ENCODE measurements around the gene STT3B.
"Not testable (repeated sequence)": the region's sequence is repeated elsewhere in the genome, so short reads cannot be mapped to it uniquely, and the experiment has no call there.

STT3B gene

GRCh38 chr3:31605333-31605732 is 72.6 kb downstream of the STT3B start:
- not testable (repeated sequence) for DNase-seq (ENCODE audit: low spot score)

DNA sequence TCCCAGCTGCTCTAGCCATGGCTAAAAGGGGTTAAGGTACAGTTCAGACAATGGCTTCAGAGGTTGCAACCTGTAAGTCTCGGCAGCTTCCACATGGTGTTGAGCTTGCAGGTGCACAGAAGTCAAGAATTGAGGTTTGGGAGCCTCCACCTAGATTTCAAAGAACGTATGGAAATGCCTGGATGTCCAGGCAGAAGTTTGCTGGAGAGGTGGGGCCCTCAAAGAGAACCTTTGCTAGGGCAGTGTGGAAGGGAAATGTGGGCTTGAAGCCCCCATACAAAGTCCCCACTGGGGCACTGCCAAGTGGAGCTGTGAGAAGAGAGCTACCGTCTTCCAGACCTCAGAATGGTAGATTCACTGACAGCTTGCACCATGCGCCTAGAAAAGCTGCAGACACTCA is 73.7 kb downstream of the STT3B start:
- no peak for DNase-seq (ENCODE audit: low spot score)

GRCh38 chr3:31610700-31611275 is 78.1 kb downstream of the STT3B start:
- peak; percentile 11 for DNase-seq (ENCODE audit: low spot score)

GRCh38 chr3:31613177-31613576 is 80.5 kb downstream of the STT3B start:
- DNase-seq (ENCODE audit: low spot score), result no peak

DNA sequence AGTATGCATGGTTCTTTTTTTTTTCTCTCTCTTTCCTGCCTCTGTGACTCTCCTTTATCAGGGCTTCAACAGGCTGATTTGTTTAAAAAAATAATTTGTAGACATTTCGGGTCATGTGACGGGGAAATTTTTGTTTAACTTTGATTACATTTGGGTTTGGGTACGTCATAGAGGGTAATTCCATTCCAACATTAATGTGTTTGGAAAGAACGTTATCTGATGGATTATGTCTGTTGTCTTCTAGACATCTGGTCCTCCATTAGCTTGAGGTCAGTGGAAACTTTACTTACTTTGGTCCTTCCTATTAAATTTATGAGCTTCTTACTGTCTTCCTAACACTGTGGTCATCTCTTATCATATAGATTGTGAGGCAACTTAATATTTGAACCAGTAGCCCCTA is 80.9 kb downstream of the STT3B start:
- no peak for DNase-seq (ENCODE audit: low spot score)

DNA sequence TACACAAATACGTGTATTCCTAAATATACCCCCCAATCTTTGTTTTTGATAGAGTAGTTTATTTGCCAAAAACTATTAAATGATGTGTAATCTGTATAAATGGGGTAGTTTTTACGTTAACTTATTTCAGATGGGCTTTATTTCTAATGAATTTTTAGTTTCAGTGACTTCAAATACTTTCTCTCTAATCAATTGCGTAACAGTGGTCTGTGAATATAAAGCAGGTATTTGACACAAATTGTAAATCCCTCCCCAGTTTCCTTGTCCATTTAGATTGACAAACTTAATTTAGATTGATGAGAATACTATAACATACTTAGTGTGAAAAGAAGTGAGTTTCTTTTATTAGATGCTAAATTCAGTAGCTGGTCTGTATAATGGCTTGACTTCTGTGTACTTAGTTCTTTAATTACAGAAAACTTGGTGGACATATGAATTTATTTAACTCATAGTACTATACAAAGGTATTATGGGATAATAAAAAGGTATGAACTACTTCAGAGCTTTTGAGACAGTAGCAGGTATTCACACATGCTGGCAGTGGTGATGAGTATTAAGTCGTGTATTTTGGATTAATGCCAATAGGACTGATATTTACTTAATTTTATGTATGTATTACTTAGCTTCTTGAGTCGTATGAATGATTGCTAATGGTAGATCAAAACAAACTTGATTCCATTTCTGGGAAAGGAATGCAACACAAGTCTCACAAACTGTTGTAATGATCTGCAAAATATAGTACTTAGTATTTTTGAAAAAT is 81.6 kb downstream of the STT3B start:
- DNase-seq (ENCODE audit: low spot score), result no peak

GRCh38 chr3:31615071-31615875 is 82.5 kb downstream of the STT3B start:
- no peak for DNase-seq (ENCODE audit: low spot score)

- DNase-seq (ENCODE audit: low spot score), result no peak
These were observed 84.0 kb downstream of the STT3B start for GRCh38 chr3:31616711-31617110.

DNA sequence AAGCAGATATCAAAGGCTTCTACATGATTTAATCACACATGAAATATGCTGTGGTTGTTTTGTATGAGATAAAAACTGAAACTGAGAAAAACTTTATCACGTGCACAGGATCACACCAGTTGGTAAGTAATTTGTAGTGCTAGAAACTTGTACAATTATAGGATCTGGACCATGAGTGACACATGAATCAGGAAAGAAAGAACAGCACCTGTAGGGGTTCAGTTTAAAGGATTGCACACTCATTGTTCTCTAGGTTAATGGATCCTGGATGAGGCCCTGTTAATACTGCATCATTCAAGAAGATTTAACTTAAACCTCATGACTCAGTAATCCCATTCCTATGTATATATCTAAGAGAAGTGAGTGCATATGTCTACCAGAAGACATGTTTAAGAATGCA is 87.9 kb downstream of the STT3B start:
- DNase-seq (ENCODE audit: low spot score), result no peak

- DNase-seq (ENCODE audit: low spot score), result no peak
These were observed 88.6 kb downstream of the STT3B start for GRCh38 chr3:31621314-31621713.

DNA sequence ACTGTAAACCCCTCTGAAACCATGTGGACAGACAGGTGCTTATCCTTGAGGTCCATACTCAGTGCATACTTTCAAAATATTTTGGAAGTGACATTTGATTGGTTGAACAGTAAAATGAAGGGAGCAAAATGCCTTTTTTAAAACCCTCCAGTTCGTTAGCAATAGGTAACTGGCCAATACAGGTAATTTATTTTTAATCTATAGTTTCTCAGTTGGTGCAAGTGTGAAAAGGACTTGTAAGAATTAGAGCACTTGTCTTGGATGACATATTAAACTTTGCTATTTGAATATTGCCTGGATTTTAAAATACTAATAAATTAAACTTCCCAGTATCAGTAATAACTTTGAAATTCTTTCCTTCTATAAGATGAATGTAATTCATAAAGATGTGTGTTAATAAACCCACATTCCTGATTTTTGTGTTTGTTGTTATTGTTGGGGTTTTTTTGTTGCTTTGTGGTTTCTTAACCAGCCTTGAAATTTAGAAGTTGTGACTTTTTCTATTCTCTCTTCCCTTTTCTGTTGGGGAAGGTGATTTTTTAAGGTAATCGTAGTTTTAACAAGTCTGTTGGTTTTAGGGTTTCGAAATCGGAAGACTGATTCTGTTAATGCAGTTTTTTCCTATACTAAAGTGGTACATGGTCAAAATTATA is 90.0 kb downstream of the STT3B start:
- DNase-seq (ENCODE audit: low spot score), result no peak

- no peak for DNase-seq (ENCODE audit: low spot score)
These were observed 91.5 kb downstream of the STT3B start for GRCh38 chr3:31624083-31624709.

DNA sequence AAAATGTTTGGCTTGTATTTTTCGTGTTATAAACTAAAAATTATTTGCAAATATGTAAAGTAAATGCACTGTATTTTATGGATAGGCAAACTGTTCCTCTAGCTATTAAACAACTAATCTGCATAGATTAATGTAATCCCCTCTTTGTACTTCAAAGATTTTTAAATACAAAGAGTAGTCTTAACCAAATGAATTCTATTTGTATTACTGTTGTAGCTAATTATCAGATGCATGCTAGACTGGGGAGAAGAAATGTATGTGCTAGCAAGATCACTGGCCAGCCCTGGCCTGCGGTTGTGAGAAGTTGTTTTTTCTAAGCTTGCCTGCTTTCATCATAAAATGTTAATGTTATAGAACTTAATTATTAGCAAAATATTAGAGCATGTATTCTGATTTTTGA is 92.6 kb downstream of the STT3B start:
- DNase-seq (ENCODE audit: low spot score), result no peak

- DNase-seq (ENCODE audit: low spot score), result no peak
These were observed 96.3 kb downstream of the STT3B start for GRCh38 chr3:31629054-31629453.

DNA sequence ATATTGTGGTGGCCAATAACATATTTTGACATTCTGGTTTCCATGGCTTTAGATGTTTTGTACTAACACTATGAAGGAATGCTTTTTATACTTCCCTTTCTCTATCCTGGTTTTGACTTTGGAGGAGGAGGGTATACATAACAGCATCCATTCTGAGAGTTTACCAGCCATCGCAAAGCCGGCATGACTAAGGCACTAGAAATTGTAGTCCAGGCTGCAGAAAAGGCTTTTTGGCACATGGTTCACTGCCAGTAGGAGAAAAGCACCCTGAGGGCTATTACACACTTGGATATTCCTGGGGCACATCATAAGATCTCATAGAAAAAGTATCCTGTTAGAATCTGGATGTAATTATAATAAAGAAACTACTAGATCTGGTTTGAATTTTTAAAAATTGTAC is 101.8 kb downstream of the STT3B start:
- no peak for DNase-seq (ENCODE audit: low spot score)

DNA sequence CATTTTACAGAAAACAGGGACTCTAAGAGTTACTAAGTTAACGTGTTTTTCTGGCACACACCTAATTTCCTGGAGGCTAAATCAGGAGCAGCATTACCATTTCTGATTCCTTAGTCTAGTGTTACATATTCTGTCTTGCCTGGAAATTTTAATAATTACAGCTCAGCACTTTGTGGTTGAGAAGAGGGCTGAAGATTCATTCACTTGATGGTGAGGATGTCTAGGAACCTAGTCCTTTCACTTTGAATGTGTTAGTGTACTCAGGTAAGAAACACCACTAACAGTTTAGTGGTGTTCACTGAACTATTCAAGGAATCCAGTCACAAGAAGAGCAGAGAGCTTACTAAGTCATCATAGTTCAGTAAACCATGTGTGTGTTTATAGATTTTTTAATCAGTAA is 102.8 kb downstream of the STT3B start:
- DNase-seq (ENCODE audit: low spot score), result no peak

GRCh38 chr3:31636049-31636448 is 103.3 kb downstream of the STT3B start:
- no peak for DNase-seq (ENCODE audit: low spot score)

- DNase-seq (ENCODE audit: low spot score), result no peak
These were observed 104.1 kb downstream of the STT3B start for GRCh38 chr3:31636694-31637442.

GRCh38 chr3:31639828-31640227 is 107.1 kb downstream of the STT3B start:
- no peak for DNase-seq (ENCODE audit: low spot score)

- no peak for DNase-seq (ENCODE audit: low spot score)
These were observed 112.5 kb downstream of the STT3B start for GRCh38 chr3:31645256-31645655.

GRCh38 chr3:31648286-31648968 is 115.7 kb downstream of the STT3B start:
- no peak for DNase-seq (ENCODE audit: low spot score)
